Tibial nerve (tissue), 4 donors: ENCODE data around the gene SLC25A41.

Source experiments
- CTCF ChIP-seq, 5 experiments: fragments of 200-600 bp in 3 of 5; fragments of 450-650 bp in 2 of 5; sonication (generic) in 3 of 5; IDR thresholded peaks; one replicate each; pipeline ENCODE4 v1.5.1; 2016 to 2019; ENCODE audit warnings: antibody characterized with exemption in 5 of 5, mild to moderate bottlenecking in 3 of 5, moderate library complexity in 2 of 5
- EP300 ChIP-seq, 2 donors: sonication (generic); formaldehyde crosslinking; IDR thresholded peaks; one replicate each; pipeline ENCODE4 v1.6.1; 2017; ENCODE audit warnings: antibody characterized with exemption in 2 of 2, mild to moderate bottlenecking in 1 of 2
- POLR2A ChIP-seq, 2 donors: fragments of 450-650 bp; IDR thresholded peaks; one replicate each; pipeline ENCODE4 v1.6.1; 2017; ENCODE audit warnings: antibody characterized with exemption in 2 of 2, mild to moderate bottlenecking in 2 of 2, moderate library complexity in 2 of 2

- TF ChIP-seq CTCF (IDR thresholded peaks at IDR 0.05): no peak
- no peak for TF ChIP-seq POLR2A (IDR thresholded peaks at IDR 0.05)
- TF ChIP-seq EP300 (IDR thresholded peaks at IDR 0.05): no peak
Measured at GRCh38 chr19:6433663-6434062, at the start of gene SLC25A41.
